Aorta (tissue), 5 donors: ENCODE measurements around the gene PEX5. TPM values are rescaled to one million over a fixed set of nuclear protein-coding genes. Genes with fewer than 3 reads are reported as not detected.

Source experiments
- ATAC-seq: fragments of 200-7000 bp; cut with Tn5 transposase; one replicate; pipeline ENCODE4 v1.9.1; 2022; ENCODE audit warnings: moderate library complexity; ENCODE audit not compliant: low FRiP score
- DNase-seq, 2 donors: peaks; one replicate each; pipeline ENCODE4 v3.0.0-alpha.2; 2020
- H3K27ac ChIP-seq, 2 donors: one replicate each; pipeline ENCODE4 v1.5.1; 2013; ENCODE audit warnings: low read length in 2 of 2, mild to moderate bottlenecking in 2 of 2, moderate library complexity in 2 of 2, control low read depth in 1 of 2, inconsistent platforms in 1 of 2, low read depth in 1 of 2
- H3K27me3 ChIP-seq, 2 donors: one replicate each; pipeline ENCODE4 v1.6.1; 2013; ENCODE audit warnings: control low read depth in 1 of 2, low read length in 1 of 2, mild to moderate bottlenecking in 1 of 2, moderate library complexity in 1 of 2; ENCODE audit not compliant: insufficient read depth in 2 of 2, control insufficient read depth in 1 of 2
- H3K36me3 ChIP-seq, 2 donors: one replicate each; pipeline ENCODE4 v1.6.1; 2013; ENCODE audit warnings: control low read depth in 1 of 2, low read length in 1 of 2, mild to moderate bottlenecking in 1 of 2; ENCODE audit not compliant: insufficient read depth in 2 of 2, control insufficient read depth in 1 of 2
- H3K4me1 ChIP-seq, 2 donors: one replicate each; pipeline ENCODE4 v1.6.1; 2013; ENCODE audit warnings: low read length in 2 of 2, control low read depth in 1 of 2, mild to moderate bottlenecking in 1 of 2, moderate library complexity in 1 of 2; ENCODE audit not compliant: insufficient read depth in 2 of 2, control insufficient read depth in 1 of 2
- H3K4me3 ChIP-seq, 2 donors: one replicate each; pipeline ENCODE4 v1.5.1; 2013; ENCODE audit warnings: low read length in 2 of 2, control low read depth in 1 of 2, mild to moderate bottlenecking in 1 of 2
- H3K9me3 ChIP-seq: one replicate; pipeline ENCODE4 v1.6.1; 2013; ENCODE audit warnings: mild to moderate bottlenecking, low read length; ENCODE audit not compliant: control insufficient read depth
- whole genome bisulfite sequencing, 2 donors: extraction: QIAGEN DNeasy Blood & Tissue Kit; methylation state at CpG; one replicate each; pipeline ENCODE4 v1.1.7; 2013; 5-methylcytosine and 5-hydroxymethylcytosine counted together
- intact Hi-C, 2 donors: fragments of 100-400 bp; cut with DNase I; formaldehyde crosslinking; loops; one replicate each; pipeline versions ENCODE4 v1.14.2 to v1.15.0; 2022
- polyA plus RNA-seq, 2 donors: library from polyadenylated mRNA; stranded (reverse); fragments of 200-250 nt; gene quantifications; one replicate each; pipeline ENCODE4 v1.2.3, GENCODE V29; 2013
- total RNA-seq, 2 donors: library from RNA; stranded (reverse); fragmentation: NEBNext Ultra II Directional; extraction: Animal tissue kit (Norgen Biotek cat#: 25700); gene quantifications; one replicate each; pipeline ENCODE4 v1.2.1, GENCODE V29; 2021
- donor health status: healthy with polysubstance abuse.
- donor health status: Bipolar disorder and iron deficiency.
- donor health status: DM: no; HTN: no; CAD: no.
- donor health status: DM: no; HTN: no; CAD: no.
- donor health status: DM: yes; HTN: yes; CAD: no.

Gene PEX5
- total and polyA plus RNA-seq, 4 donors, result 25.5 to 45.6 (median 33.8) TPM

DNA sequence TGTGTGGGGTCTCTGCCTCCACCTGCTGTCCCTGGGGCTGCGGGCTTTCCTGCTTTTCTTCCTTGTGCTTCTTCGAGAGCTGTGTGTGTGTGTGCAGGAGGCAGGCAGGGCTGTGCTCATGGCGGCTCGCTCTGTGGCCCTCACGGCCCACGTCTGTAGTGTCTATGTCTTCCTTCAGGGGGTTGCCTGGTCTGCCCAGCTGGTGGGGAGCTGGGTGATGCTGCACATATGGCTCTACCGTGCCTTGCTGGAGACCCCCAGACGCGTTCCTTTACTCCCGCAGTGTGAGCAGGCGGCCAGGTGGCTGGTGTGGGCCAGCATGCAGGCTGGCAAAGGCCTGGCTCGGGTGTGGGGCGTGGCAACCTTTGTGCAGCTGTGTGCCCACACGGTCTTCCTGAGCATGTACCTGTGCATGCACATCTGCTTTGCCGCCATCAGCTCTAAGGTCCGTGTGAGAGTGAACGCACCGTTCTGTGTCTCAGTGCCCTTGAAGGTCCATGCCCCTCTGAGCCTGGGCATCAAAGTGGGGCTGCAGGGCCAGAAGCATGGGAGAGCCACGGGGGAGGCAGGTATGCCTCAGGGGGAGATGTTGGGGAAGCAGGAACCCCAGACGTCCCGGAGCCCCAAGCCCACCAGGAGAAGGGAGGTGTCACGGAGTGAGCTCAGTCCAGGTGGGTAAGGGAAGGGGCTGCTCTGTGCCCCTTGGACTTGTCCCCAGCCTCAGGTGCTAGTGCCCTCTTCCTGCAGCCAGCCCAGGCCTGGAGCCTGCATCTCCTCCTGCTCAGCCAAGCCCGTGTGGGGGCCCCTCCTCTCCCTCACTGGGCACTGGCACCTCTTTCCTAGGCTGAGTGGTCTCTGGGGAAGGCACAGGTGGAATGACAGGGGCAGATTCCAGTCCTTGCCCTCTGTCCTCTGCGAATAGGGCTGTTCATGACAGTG lies 33.0 kb upstream of the PEX5 start:
- H3K27me3 ChIP-seq, result no peaks in the 10 kb centered on the region
- 85 to 88% methylated on average over 23 to 24 of the region's 24 CpGs for WGBS, 2 donors
- ATAC-seq, result no peak
- no peaks in the 10 kb centered on the region for H3K36me3 ChIP-seq
- intact Hi-C loops, result no loop called here
- H3K9me3 ChIP-seq, result no peaks in the 10 kb centered on the region
- no peak overlapping the region for H3K4me3 ChIP-seq
- no peaks in the 10 kb centered on the region for H3K4me1 ChIP-seq
- DNase-seq, result peak in 1 of 2 donors; percentile 64
- no peak overlapping the region for H3K27ac ChIP-seq

DNA sequence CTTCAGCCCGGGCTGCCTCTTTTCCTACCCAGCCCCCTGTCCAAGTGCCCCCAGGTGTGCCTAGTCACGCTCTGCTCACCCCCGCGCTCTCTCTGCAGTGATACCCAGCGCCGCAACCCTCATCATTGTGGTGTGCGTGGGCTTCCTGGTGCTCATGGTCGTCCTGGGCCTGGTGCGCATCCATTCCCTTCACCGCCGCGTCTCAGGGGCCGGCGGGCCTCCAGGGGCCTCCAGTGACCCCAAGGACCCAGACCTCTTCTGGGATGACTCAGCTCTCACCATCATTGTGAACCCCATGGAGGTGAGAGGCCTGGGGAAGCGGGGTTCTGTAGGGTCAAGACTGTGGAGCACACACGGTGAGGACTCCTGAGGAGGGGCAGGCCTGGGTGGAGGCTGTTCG lies 32.1 kb upstream of the PEX5 start:
- no peak for DNase-seq
- no peaks in the 10 kb centered on the region for H3K4me1 ChIP-seq
- intact Hi-C loops, result no loop called here
- no peaks in the 10 kb centered on the region for H3K27me3 ChIP-seq
- H3K9me3 ChIP-seq, result no peaks in the 10 kb centered on the region
- no peak overlapping the region for H3K4me3 ChIP-seq
- WGBS, 2 donors, result 90 to 93% methylated on average over 17 of the region's 17 CpGs
- H3K27ac ChIP-seq, result no peak overlapping the region
- ATAC-seq, result no peak
- no peaks in the 10 kb centered on the region for H3K36me3 ChIP-seq

DNA sequence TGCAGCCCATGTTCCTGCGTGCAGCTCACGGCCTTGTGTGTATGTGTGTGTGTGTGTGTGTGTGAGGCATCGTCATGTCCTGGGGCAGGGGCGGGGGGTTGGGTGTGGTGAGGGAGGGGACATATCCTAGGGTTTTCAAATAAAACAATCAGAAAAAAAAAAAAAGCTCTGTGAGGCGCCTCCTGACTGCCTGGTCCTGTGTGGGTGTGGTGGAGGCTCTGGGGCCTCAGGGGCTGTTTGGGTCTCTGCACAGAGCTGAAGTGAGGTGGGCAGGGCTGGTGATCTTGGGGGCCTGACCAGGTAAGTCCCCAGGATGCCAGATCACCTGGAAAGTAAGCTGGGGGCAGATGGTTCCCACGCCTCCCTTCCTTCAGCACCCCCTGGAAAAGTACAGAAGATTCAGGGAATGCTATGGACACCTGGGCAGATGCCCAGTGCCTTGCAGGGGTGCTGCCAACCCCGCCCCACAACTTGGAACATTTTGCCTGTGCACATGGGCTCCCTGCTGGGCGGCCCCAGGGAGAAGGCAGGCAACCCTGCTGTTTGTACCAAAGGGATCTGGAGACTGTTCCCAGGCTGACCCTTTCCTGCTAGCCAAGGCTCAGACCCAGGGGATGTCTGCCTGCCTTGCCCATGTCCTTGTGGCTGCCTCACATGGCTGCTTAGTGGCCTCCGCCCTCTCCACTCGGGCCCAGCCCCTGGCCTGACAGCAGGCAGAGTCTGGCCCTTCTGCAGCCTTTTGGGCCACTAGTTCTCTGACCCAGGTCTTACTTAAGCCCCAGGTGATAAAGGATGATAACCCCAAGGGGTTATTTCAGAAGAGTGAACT lies 30.5 kb upstream of the PEX5 start:
- intact Hi-C loops, result no loop called here
- Histone ChIP-seq H3K36me3 (no peaks in the 10 kb centered on the region), H3K27ac (no peak overlapping the region), H3K4me1 (no peaks in the 10 kb centered on the region), H3K4me3 (no peak overlapping the region), H3K27me3 (no peaks in the 10 kb centered on the region), H3K9me3 (no peaks in the 10 kb centered on the region)
- whole genome bisulfite sequencing, 2 donors, result 60 to 71% methylated on average over 10 of the region's 10 CpGs
- ATAC-seq, result no peak
- DNase-seq, result no peak

DNA sequence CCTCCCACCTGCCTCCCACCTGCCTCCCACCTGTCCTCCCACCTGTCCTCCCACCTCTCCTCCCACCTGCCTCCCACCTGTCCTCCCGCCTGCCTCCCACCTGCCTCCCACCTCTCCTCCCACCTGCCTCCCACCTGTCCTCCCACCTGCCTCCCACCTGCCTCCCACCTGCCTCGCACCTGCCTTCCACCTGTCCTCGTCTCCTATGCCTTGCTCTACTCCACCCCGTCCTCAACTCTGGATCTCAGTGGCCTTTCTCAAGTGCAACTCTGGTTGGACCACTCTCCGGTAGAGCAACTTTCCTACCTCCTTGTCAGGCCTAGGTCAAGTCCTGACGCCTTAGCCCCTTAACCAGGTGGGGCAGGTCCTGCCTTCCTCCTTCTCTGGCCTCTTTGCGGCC lies 29.3 kb upstream of the PEX5 start:
- intact Hi-C loops, result no loop called here
- Histone ChIP-seq H3K27ac (no peak overlapping the region), H3K9me3 (no peaks in the 10 kb centered on the region), H3K36me3 (no peaks in the 10 kb centered on the region), H3K27me3 (no peaks in the 10 kb centered on the region), H3K4me1 (no peaks in the 10 kb centered on the region), H3K4me3 (no peak overlapping the region)
- 77 to 91% methylated on average over 6 to 7 of the region's 7 CpGs for WGBS, 2 donors
- ATAC-seq, result no peak
- DNase-seq, result no peak

DNA sequence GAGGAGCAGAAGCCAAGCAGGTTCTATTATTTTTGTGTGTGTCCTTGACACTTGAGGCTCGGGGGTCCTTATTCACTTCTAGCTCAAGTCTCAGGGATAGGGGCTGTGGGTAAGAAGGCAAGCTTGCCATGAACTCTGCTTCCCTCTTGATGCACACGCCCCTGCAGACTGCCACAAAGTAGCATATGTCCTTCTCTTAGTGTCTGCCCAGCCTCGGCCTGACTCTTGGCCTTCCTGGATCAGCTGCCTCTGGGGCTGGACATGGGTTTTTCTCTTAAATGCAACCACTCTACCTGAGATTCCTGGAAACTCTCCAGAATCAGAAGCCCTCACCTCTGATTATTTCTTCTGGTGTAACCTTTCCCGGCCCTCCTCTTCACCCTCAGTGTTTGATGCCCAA lies 28.2 kb upstream of the PEX5 start:
- WGBS, 2 donors, result 90 to 92% methylated on average over 4 of the region's 4 CpGs
- Histone ChIP-seq H3K27me3 (no peaks in the 10 kb centered on the region), H3K4me3 (no peak overlapping the region), H3K36me3 (no peaks in the 10 kb centered on the region), H3K4me1 (no peaks in the 10 kb centered on the region), H3K27ac (no peak overlapping the region), H3K9me3 (no peaks in the 10 kb centered on the region)
- intact Hi-C loops, result no loop called here
- ATAC-seq, result no peak
- no peak for DNase-seq

DNA sequence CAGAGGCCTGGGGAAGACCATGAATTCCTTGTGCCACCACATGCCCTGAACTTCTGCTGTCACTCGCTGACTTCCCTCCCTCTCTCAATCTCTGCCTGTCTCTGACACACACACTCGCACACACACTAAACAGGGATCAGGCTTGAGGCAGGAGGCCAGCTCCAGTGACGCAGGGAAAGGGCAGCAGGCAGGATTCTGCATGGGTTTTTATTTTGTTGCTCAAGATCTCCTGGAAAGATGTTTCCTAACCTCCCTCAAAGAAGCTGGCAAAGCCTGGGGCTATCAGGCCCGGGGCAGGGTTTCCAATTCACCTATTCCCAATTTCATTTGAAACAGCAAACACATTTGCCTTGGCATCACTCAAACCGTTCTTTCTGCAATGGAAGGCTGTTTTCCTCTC lies 27.7 kb upstream of the PEX5 start:
- no peaks in the 10 kb centered on the region for H3K4me1 ChIP-seq
- no peaks in the 10 kb centered on the region for H3K36me3 ChIP-seq
- no peaks in the 10 kb centered on the region for H3K27me3 ChIP-seq
- H3K4me3 ChIP-seq, result no peak overlapping the region
- no peak for DNase-seq
- WGBS, 2 donors, result 91% methylated on average over 5 of the region's 5 CpGs
- no peak for ATAC-seq
- H3K27ac ChIP-seq, result no peak overlapping the region
- H3K9me3 ChIP-seq, result no peaks in the 10 kb centered on the region
- intact Hi-C loops, result no loop called here

DNA sequence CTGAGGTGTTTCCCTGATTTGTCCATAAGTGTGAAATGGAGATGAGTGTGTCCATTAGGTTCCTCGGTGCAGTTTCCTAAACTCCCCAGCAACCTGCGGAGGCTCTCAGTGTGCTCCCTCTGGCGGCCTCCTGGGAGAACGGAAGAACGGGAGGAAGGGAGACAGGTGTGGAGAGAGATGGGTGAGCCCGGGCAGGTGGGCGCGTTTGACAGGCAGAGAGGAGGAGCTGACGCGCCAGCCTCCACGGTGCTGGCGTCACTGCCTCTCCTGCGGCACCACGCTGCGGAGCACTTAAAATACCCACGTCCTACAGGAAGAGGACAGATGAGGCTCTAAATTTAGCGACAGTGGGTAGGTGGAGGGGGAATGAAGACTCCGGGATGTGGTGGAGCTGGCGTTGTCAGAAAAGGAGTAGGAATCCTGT lies 26.8 kb upstream of the PEX5 start:
- H3K9me3 ChIP-seq, result no peaks in the 10 kb centered on the region
- 4 to 7% methylated on average over 19 of the region's 19 CpGs for WGBS, 2 donors
- ATAC-seq, result peak; percentile 11
- no peaks in the 10 kb centered on the region for H3K36me3 ChIP-seq
- no peak overlapping the region for H3K4me3 ChIP-seq
- H3K27ac ChIP-seq, result no peak overlapping the region
- no peak for DNase-seq
- H3K27me3 ChIP-seq, result no peaks in the 10 kb centered on the region
- H3K4me1 ChIP-seq, result no peaks in the 10 kb centered on the region
- intact Hi-C loops, result no loop called here

DNA sequence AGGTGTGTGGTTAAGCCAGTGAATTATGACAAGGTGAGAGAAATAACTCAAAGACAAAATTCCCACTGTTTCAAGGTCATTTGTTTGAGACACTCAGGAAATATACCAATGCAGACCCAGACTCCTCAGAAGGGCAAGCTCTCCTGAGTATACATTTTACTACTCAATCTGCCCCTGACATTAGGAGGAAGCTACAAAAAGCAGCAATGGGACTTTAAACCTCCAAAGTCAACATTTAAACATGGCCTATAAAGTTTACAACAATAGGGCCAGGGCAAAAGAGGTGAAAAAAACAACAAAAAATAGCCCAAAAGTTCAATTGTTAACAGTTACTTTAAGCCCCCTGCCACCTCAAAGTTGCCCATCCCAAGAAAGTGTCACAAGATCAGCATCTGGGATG lies 19.5 kb upstream of the PEX5 start:
- H3K4me1 ChIP-seq, result no peaks in the 10 kb centered on the region
- no peak for ATAC-seq
- no peaks in the 10 kb centered on the region for H3K36me3 ChIP-seq
- DNase-seq, result no peak
- no peaks in the 10 kb centered on the region for H3K27me3 ChIP-seq
- H3K4me3 ChIP-seq, result no peak overlapping the region
- no peaks in the 10 kb centered on the region for H3K9me3 ChIP-seq
- intact Hi-C loops, result no loop called here
- H3K27ac ChIP-seq, result no peak overlapping the region
